AG08395 (cell line): ENCODE results near the gene MRPL23.

ENCODE experiments used
- DNase-seq: peaks from one replicate; pipeline ENCODE4 v3.0.0; 2012; ENCODE audit warnings: mixed read lengths, low spot score

The MRPL23 gene

DNA sequence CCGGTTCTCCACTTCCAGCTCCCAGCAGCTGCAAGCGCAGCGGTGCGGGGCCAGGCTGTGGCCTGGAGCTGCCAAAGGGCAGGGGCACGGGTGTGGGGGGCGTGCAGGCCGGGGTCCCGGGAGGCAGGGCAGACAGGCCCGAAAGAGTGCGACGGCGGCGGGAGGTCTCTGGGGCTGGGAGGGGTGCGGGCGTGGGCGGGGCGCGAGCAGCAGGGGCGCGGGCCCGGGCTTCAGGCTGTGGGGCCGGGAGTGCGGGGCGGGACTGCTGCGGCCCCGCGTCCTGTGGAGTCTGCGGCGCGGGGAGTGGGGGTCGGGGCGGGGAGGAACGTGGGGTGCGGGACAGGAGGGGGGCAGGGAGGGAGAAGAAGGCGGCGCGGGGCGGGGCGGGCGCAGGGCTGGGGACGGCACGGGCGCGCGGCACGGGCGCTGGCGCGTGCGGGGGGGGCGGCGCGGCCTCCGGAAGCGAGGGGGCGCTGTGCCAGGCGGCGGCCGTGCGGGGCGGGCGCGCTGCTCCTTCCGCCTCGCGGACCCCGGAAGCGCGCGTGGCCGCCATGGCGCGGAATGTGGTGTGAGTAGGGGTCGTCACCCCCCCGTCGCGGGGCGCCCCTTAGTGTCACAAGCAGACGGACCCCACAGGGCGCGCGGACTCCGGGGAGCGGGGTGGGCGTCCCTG, at the start of gene MRPL23:
TSS of gene MRPL23 (plus strand) at position 521 of the 673 bp plus-strand sequence. CDS start at position 552, 31 bp downstream.
- DNase-seq: no peak

DNA sequence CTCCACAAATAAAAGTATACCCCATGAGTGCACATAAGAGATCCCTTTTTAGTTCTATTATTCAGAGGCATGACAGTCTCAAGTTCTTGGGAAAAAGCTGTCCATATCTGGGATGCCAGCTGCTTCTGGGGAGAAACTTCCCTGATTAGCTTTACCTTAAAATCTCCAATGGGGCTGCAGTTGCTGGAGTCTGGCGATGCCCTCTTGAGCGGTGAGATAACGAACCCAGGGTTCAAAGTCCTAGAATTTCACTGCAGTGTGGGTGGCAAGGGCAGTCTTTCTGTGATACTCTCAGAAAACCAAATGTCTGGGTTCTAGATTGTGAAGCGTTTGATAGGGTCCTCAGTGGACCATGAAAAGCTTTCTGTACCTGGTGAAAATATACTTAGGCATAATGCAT, 48.0 kb upstream of the MRPL23 start:
- DNase-seq: no peak

GRCh38 chr11:1899686-1900085, 47.4 kb upstream of the MRPL23 start:
- no peak for DNase-seq

- DNase-seq: no peak
These were observed 41.0 kb upstream of the MRPL23 start for GRCh38 chr11:1906181-1906580.

DNA sequence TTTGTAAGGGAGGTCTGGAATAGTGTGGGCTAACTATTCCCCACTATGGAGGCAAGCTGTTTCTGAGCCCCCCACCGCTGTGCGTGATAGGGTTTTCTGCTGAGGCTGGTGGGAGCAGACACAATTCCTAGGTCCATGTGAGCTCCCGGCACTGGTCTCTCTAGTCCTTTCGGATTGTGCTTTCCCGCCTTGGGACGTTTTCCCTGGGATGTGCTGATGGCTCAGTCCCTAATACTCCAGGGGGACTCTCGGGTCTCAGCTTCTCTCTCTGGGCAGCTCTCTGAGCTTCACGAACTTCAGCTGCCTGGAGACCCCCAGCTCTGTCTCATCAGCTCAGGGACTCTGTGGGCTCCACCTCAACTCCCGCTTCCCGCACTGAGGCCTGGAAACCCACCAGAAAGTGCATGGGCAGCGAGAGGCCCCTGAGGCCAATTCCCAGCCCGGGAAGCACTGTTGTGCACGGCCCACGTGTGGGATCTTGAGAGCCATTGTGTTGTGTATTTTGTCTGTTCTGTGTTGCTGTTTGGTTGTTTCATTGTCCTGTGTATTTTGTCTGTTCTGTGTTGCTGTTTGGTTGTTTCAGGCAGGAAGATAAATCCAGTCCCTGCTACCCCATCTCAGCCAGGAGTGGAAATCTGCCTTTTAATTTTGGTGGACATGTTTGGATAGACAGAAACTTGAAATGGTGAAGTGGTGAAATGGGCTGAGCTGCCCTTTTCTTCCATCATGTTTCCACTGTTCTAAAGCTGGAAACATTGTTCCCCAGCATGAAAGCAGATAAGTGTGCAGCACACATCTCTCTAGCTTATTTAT, 40.3 kb upstream of the MRPL23 start:
- no peak for DNase-seq

GRCh38 chr11:1908618-1909017, 38.5 kb upstream of the MRPL23 start:
- DNase-seq: no peak

- DNase-seq: no peak
These were observed 37.6 kb upstream of the MRPL23 start for GRCh38 chr11:1909524-1909923.

DNA sequence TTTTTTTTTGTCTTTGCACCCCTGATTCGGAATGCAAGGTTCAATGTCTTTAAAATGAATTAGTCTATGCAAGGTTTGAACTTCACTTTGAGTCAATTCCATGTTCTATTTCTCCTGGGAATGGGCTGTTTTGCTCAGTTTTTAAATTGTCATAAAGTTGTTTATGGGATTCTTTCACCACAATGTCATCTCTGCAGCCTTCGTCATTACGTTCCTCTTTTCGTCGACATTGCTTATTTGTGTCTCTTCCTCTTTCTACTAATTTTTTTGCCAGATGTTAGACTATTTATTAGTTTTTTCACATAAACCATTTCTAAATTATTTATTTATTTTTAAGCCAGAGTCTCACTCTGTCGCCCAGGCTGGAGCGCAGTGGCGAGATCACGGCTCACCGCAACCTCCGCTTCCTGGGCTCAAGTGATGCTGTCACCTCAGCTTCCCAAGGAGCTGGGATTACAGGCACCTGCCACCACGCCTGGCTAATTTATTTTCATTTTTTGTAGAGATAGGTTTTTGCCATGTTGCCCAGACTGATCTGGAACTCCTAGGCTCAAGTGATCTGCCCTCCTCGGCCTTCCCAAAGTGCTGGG, 34.7 kb upstream of the MRPL23 start:
- no peak for DNase-seq

- no peak for DNase-seq
These were observed 33.7 kb upstream of the MRPL23 start for GRCh38 chr11:1913271-1914060.

DNA sequence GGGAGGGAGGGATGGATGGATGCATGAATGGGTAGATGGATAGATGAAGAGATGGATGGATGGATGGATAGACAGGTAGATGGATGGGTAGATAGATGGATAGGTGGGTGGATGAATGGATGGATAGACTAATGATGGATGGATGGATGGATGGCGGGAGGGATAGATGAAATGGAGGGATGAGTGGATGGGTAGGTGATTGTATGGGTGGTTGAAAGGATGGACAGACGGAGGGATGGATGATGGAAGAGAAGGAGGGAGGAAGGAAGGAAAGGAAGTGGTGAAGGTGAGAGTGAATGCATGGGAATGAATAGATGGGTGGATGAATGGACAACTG, 31.4 kb upstream of the MRPL23 start:
- DNase-seq: no peak

DNA sequence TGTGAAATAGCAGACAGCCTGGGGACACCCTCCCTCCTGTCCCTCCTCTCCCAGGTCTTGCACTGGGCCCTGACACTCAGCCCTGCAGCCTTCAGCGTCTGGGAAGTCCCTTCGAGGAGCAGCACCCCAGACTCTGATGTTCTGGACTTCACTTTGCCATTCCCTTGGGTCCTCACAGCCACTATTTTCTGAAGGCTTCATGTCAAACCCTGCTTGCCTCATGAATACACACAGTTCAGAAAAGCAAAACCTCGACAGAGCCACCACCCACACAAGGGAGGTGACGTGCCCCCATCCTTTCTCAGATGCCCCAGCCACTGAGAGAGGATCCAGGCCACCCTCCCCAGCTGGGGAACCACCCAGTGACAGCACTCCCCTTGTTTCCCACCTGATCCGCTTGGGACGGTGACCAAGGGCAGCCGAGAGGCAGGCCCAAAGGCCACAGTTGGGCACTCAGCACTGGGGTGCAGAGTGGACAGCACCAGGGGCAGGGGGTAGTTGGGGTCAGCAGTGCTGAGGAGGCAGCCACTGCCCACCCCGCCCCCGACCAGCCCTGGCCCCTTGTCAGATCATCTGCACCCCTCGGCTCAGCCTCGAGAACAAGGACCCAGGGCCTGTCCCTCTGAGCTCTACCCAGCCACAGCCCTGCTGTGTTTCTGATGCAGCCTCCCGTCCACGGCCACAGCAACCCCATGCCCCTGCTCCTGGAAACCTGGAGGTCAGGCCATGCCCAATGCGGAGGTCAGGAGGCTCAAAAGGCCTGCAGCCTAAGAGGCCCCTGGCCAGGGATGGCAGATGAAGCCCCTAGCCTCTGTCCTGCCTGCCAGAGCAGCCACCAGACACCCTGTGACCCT, 30.8 kb upstream of the MRPL23 start:
- no peak for DNase-seq

DNA sequence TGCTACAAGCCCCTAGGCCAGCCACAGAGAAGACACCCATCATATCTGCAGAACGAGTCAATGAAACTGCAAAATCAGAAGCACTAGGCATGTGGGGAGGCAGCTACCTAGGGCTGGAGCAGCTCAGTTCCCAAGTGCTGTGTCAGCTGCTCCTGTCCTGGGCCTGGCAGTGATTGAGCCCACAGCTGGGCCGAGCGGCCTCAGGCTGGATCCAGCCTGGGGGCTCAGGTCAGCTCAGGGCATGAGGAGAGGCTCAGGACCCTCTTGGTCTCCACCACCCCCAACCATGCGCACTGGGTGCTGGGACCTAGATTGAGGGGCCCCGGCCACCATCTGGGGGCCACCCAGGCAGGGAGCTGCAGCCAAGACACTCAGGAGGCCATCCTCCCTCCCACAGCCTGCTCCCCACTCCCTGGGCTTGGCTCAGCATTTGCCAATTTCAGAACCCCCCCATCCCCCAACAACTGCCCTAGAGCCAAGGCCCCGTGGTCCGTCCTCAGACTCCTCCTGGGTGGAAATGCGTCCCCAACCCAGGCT, 30.1 kb upstream of the MRPL23 start:
- no peak for DNase-seq

- no peak for DNase-seq
These were observed 29.4 kb upstream of the MRPL23 start for GRCh38 chr11:1917523-1918435.

DNA sequence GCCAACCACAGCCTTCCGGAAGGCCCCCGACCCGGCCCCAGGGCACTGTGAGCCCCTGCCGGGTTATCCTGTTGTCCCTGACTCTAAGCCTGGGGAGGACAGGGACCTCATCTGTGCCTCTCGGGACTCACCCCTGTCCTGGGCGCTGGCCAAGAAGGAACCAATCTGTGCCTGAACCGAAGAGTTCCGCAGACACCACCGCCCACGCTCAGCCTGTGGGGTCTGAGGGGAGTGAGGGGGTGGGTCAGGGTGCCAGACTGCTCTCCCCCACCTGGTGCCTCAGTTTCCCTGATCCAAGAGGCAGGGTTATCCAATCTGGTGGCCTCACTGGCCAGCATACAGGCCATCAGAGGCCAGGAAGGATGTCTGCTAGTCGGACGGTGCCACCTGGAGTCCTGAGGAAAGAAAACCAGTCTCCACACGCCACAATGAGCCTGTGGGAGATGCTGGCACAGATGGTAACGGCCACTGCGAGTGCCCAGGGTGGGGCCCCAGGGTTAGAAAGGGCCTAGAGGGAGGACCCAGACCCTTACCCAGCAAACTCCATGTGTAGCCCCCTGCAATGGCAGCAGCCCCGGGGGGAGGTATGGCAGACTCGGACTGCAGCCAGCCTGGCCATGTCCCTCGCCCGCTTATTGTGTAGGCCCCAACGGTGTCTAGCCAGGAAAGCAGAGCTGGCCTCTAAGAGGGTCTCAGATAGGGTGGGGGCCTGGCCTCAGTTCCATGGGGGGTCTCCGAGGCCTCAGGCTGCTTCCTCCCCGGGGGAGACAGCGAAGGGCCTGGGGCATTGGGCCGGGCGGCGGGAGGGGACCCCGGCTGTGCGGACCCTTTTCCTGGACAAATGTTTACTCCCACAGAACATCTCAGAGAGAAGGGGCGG, 28.5 kb upstream of the MRPL23 start:
- DNase-seq: no peak

DNA sequence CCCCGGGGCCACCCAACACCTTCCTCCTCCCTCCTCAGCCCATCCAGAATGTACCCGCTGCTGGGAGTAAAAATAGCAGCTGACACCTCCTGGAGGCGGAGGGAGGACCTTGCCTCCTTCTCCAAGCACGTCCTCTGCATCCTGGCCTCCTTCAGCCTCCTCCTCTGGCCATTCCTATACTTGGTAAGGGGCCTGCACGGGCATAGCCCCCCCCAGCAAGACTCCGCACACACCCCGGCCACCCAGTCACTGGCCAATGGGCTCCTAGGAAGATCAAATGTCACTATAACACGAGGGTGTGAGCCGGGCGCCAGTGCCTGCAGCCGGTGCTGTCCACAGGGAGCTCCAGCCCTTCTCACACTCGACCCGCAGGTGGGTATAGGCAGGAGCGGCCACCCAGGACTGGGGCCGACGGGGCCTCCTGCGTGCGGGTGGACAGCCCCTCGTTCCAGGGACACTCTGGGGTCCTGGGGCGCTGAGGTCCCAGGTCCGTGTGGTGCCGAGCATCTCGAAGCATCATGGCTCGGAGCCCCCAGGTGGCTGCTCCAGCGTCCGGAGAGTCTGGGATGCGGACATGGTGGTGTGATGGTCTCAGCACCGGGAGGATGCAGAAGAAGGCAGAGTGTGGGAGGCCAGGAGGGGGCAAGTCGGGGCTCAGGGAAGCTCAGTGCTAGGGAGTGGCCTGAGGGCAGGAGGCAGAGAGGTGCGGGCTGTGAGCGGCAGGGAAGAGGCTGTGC, 27.6 kb upstream of the MRPL23 start, which contains the start of gene TNNT3:
TSS of gene TNNT3 (plus strand) at position 313 of the 737 bp plus-strand sequence. CDS start 3,172 bp downstream, outside the sequence.
- DNase-seq: no peak

- DNase-seq: no peak
These were observed 26.8 kb upstream of the MRPL23 start for GRCh38 chr11:1920128-1920908.

GRCh38 chr11:1920909-1921573, 26.1 kb upstream of the MRPL23 start:
- no peak for DNase-seq
